DOHH2 (cell line): ENCODE results near the gene ARHGAP8.
"Not testable (repeated sequence)": the region's sequence is repeated elsewhere in the genome, so short reads cannot be mapped to it uniquely, and the experiment has no call there.

Source experiments
- H3F3A ChIP-seq: fragments of 200-600 bp; sonication (generic), shearing (Covaris generic); 2 replicates; pipeline ENCODE4 v1.6.0; 2016; ENCODE audit warnings: antibody characterized with exemption, mild to moderate bottlenecking; ENCODE audit not compliant: control insufficient read depth, insufficient read depth
- H3K27ac ChIP-seq: fragments of 200-600 bp; sonication (generic); 2 replicates; pipeline ENCODE4 v1.5.1; 2014; ENCODE audit warnings: low read depth, mild to moderate bottlenecking, low read length, moderate library complexity
- H3K27me3 ChIP-seq: fragments of 200-600 bp; sonication (generic); 2 replicates; pipeline ENCODE4 v1.6.1; 2014; ENCODE audit warnings: mild to moderate bottlenecking, low read length, mixed read lengths; ENCODE audit not compliant: control insufficient read depth
- H3K36me3 ChIP-seq: fragments of 200-600 bp; sonication (generic); 2 replicates; pipeline ENCODE4 v1.6.1; 2014; ENCODE audit warnings: mild to moderate bottlenecking, low read length, moderate library complexity, mixed read lengths; ENCODE audit not compliant: control insufficient read depth
- H3K4me1 ChIP-seq: fragments of 200-600 bp; sonication (generic); 2 replicates; pipeline ENCODE4 v1.6.1; 2014; ENCODE audit warnings: mild to moderate bottlenecking, low read length, mixed read lengths; ENCODE audit not compliant: control insufficient read depth
- H3K4me2 ChIP-seq: fragments of 200-600 bp; sonication (generic); 2 replicates; pipeline ENCODE4 v1.6.0; 2014; ENCODE audit warnings: mild to moderate bottlenecking, low read length, moderate library complexity
- H3K4me3 ChIP-seq: fragments of 200-600 bp; sonication (generic); 2 replicates; pipeline ENCODE4 v1.5.1; 2014; ENCODE audit warnings: mild to moderate bottlenecking, low read length, mixed read lengths
- H3K79me2 ChIP-seq: fragments of 200-600 bp; sonication (generic); 2 replicates; pipeline ENCODE4 v1.6.1; 2014; ENCODE audit warnings: mild to moderate bottlenecking, low read length, mixed read lengths; ENCODE audit not compliant: control insufficient read depth
- H3K9me2 ChIP-seq: fragments of 200-600 bp; sonication (generic); replicated peaks from 2 replicates; pipeline ENCODE4 v1.6.1; 2014; ENCODE audit warnings: mild to moderate bottlenecking, low read length, mixed read lengths; ENCODE audit not compliant: control insufficient read depth
- H3K9me3 ChIP-seq: fragments of 200-600 bp; sonication (generic); 2 replicates; pipeline ENCODE4 v1.6.1; 2014; ENCODE audit warnings: antibody characterized with exemption, low read length, mixed read lengths; ENCODE audit not compliant: control insufficient read depth, insufficient read depth
- H4K20me1 ChIP-seq: fragments of 200-600 bp; sonication (generic); 2 replicates; pipeline ENCODE4 v1.6.0; 2014; ENCODE audit warnings: low read depth, mild to moderate bottlenecking, antibody characterized with exemption, low read length, moderate library complexity; ENCODE audit not compliant: control insufficient read depth, insufficient read depth
- EZH2phosphoT487 ChIP-seq: fragments of 200-600 bp; sonication (generic); IDR thresholded peaks from 2 replicates; pipeline ENCODE4 v1.6.1; 2017; ENCODE audit warnings: borderline replicate concordance, mild to moderate bottlenecking, antibody characterized with exemption, low read length, moderate library complexity, mixed read lengths
- TF ChIP-seq, protein P1 (sequence below): fragments of 200-600 bp; sonication (generic); IDR thresholded peaks from one replicate; pipeline ENCODE4 v1.5.1; 2014; ENCODE audit warnings: antibody characterized with exemption, mild to moderate bottlenecking, low read depth, low read length; ENCODE audit not compliant: poor library complexity, severe bottlenecking

The ARHGAP8 gene

DNA sequence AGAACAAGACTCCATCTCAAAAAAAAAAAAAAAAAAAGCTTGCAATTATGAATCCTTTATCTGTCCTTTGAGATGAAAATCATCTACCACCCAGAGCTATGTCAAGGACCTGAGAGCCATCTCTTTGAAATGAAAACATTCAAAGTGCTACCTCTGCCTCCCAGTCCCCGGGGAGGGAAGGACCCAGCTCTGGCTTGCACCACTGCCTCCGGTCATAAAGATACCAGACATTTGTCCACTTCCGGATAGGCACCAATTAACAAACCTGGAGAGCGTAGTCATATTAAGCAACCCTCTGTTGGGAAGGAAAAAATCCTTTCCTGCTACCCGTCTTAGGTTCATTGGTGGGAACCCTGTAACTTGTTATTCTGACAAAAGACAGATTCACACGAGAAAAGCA lies 98.6 kb downstream of the ARHGAP8 start:
- H3K4me1 ChIP-seq: no peaks in the 10 kb centered on the region
- no peaks in the 10 kb centered on the region for H3K27me3 ChIP-seq
- no peaks in the 10 kb centered on the region for H3K36me3 ChIP-seq
- H3K4me2 ChIP-seq: no peak overlapping the region
- H3K9me3 ChIP-seq: no peaks in the 10 kb centered on the region
- TF ChIP-seq, protein P1, sequence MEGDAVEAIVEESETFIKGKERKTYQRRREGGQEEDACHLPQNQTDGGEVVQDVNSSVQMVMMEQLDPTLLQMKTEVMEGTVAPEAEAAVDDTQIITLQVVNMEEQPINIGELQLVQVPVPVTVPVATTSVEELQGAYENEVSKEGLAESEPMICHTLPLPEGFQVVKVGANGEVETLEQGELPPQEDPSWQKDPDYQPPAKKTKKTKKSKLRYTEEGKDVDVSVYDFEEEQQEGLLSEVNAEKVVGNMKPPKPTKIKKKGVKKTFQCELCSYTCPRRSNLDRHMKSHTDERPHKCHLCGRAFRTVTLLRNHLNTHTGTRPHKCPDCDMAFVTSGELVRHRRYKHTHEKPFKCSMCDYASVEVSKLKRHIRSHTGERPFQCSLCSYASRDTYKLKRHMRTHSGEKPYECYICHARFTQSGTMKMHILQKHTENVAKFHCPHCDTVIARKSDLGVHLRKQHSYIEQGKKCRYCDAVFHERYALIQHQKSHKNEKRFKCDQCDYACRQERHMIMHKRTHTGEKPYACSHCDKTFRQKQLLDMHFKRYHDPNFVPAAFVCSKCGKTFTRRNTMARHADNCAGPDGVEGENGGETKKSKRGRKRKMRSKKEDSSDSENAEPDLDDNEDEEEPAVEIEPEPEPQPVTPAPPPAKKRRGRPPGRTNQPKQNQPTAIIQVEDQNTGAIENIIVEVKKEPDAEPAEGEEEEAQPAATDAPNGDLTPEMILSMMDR: no peak
- no peak for TF ChIP-seq EZH2phosphoT487
- H3F3A ChIP-seq: no peaks in the 10 kb centered on the region
- no peak overlapping the region for H3K27ac ChIP-seq
- no peak overlapping the region for H3K4me3 ChIP-seq
- no peaks in the 10 kb centered on the region for H3K79me2 ChIP-seq
- no peaks in the 10 kb centered on the region for H3K9me2 ChIP-seq
- no peaks in the 10 kb centered on the region for H4K20me1 ChIP-seq

DNA sequence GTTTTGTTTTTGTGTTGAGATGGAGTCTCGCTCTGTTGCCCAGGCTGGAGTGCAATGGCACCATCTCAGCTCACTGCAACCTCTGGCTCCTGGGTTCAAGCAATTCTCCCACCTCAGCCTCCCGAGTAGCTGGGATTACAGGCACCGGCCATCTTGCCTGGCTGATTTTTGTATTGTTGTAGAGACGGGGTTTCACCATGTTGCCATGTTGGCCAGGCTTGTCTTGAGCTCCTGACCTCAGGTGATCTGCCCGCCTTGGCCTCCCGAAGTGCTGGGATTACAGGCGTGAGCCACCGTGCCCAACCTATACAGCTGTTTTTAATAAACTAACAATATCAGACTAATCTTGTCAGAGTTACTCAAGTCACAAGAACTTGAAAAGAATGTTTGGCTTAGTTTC lies 102.3 kb downstream of the ARHGAP8 start:
- not testable (repeated sequence) for H4K20me1 ChIP-seq, H3F3A ChIP-seq, H3K9me3 ChIP-seq, H3K9me2 ChIP-seq, H3K4me2 ChIP-seq, H3K27ac ChIP-seq, H3K79me2 ChIP-seq, H3K4me1 ChIP-seq, H3K4me3 ChIP-seq, H3K36me3 ChIP-seq, H3K27me3 ChIP-seq

DNA sequence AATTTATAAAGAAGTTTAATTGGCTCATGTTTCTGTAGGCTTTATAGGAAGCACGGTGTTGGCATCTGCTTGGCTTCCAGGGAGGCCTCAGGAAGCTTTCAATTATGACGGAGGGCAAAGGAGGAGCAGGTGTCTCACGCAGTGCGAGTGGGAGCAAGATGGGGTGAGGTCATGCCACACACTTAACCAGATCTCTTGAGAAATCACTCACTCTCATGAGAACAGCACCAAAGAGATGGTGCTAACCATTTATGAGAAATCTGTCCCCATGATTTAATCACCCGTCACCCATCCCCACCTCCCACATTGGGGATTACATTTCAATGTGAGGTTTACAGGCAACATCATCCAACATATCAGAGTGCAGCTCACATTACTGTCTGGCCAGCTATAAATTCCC lies 103.5 kb downstream of the ARHGAP8 start:
- no peaks in the 10 kb centered on the region for H3K79me2 ChIP-seq
- H3K4me1 ChIP-seq: no peaks in the 10 kb centered on the region
- H3K9me3 ChIP-seq: no peaks in the 10 kb centered on the region
- no peaks in the 10 kb centered on the region for H3F3A ChIP-seq
- H3K36me3 ChIP-seq: no peaks in the 10 kb centered on the region
- H4K20me1 ChIP-seq: no peaks in the 10 kb centered on the region
- H3K9me2 ChIP-seq: no peaks in the 10 kb centered on the region
- no peak overlapping the region for H3K4me3 ChIP-seq
- TF ChIP-seq EZH2phosphoT487: no peak
- TF ChIP-seq, protein P1: no peak
- no peak overlapping the region for H3K4me2 ChIP-seq
- no peaks in the 10 kb centered on the region for H3K27me3 ChIP-seq
- no peak overlapping the region for H3K27ac ChIP-seq

GRCh38 chr22:44858819-44859218 lies 106.4 kb downstream of the ARHGAP8 start:
- not testable (repeated sequence) for H3K9me2 ChIP-seq, H3K4me2 ChIP-seq, H3K36me3 ChIP-seq, H3K27me3 ChIP-seq, H3K9me3 ChIP-seq, H3K4me3 ChIP-seq, H3K79me2 ChIP-seq, H3F3A ChIP-seq, H3K4me1 ChIP-seq, H3K27ac ChIP-seq, H4K20me1 ChIP-seq
